Activated gamma-delta T cell (primary cell): Measurements from ENCODE around the gene ARHGEF1.

ENCODE experiments used
- DNase-seq: peaks from one replicate; lab custom pipeline; 2025; lab: John Stamatoyannopoulos, UW
- total RNA-seq, 2 donors: gene quantifications; one replicate each; lab custom pipeline; 2026; lab: John Stamatoyannopoulos, UW

The ARHGEF1 gene
- total RNA-seq: 684 to 995 reads per million in 2 donors

GRCh38 chr19:41882568-41883462 lies at the start of gene ARHGEF1:
TSS of gene ARHGEF1 (plus strand) at chr19:41883184. CDS start at chr19:41888083, 4,899 bp downstream.
- peak; percentile 55 for DNase-seq

GRCh38 chr19:41837981-41838708 lies 44.8 kb upstream of the ARHGEF1 start:
- no peak for DNase-seq

- no peak for DNase-seq
Observed at GRCh38 chr19:41839211-41839610, 43.8 kb upstream of the ARHGEF1 start.

GRCh38 chr19:41843371-41843770 lies 39.6 kb upstream of the ARHGEF1 start:
- DNase-seq: no peak

- DNase-seq: no peak
Observed at GRCh38 chr19:41844601-41845000, 38.4 kb upstream of the ARHGEF1 start, which contains the start of gene LYPD4. TSS of gene LYPD4 (minus strand) at chr19:41844683. CDS start at chr19:41839285, 5,398 bp downstream.

- no peak for DNase-seq
Observed at GRCh38 chr19:41845001-41845050, 38.2 kb upstream of the ARHGEF1 start, which contains the start of gene DMRTC2. TSS of gene DMRTC2 (plus strand) at chr19:41845042. CDS start at chr19:41847429, 2,387 bp downstream.

GRCh38 chr19:41845051-41845590 lies 37.9 kb upstream of the ARHGEF1 start:
- DNase-seq: no peak

GRCh38 chr19:41847351-41848105 lies 35.5 kb upstream of the ARHGEF1 start:
- no peak for DNase-seq

GRCh38 chr19:41848666-41849065 lies 34.3 kb upstream of the ARHGEF1 start:
- no peak for DNase-seq

GRCh38 chr19:41849067-41849466 lies 33.9 kb upstream of the ARHGEF1 start:
- no peak for DNase-seq

GRCh38 chr19:41850381-41850780 lies 32.6 kb upstream of the ARHGEF1 start:
- no peak for DNase-seq

GRCh38 chr19:41851456-41851855 lies 31.5 kb upstream of the ARHGEF1 start:
- DNase-seq: no peak

GRCh38 chr19:41853344-41853743 lies 29.6 kb upstream of the ARHGEF1 start:
- DNase-seq: no peak

- DNase-seq: no peak
Observed at GRCh38 chr19:41853768-41854167, 29.2 kb upstream of the ARHGEF1 start.

- DNase-seq: no peak
Observed at GRCh38 chr19:41859213-41859617, 23.8 kb upstream of the ARHGEF1 start.

GRCh38 chr19:41859618-41860418 lies 23.2 kb upstream of the ARHGEF1 start, which contains the start of gene RPS19:
TSS of gene RPS19 (plus strand) at chr19:41860255. CDS start at chr19:41860775, 520 bp downstream.
- DNase-seq: peak; percentile 79

- no peak for DNase-seq
Observed at GRCh38 chr19:41860419-41861115, 22.4 kb upstream of the ARHGEF1 start.

GRCh38 chr19:41861116-41861768 lies 21.7 kb upstream of the ARHGEF1 start:
- no peak for DNase-seq

- no peak for DNase-seq
Observed at GRCh38 chr19:41861846-41862245, 21.1 kb upstream of the ARHGEF1 start.

- DNase-seq: no peak
Observed at GRCh38 chr19:41862445-41862986, 20.5 kb upstream of the ARHGEF1 start.
